Measurements from ENCODE around the gene BMPR2.

DNA sequence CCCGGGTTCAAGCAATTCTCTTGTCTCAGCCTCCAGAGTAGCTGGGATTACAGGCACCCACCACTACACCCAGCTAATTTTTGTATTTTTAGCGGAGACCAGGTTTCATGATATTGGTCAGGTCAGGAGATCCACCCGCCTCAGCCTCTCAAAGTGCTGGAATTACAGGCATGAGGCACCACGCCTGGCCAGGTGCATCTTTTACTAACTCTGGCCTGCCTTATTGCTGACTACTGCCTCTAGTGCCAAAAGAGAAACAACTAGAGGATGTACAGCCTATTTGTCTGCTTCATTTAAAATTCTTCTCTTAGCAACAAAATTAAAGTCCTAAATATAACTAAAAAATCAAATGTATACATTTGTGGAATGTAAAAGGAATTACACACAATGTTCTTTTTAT lies 115.4 kb downstream of the BMPR2 start:
- TF ChIP-seq EZH2phosphoT487 (IDR thresholded peaks at IDR 0.05; ENCODE audit: borderline replicate concordance, low read depth) (no peak), RFX5 (IDR thresholded peaks at IDR 0.05; ENCODE audit: low read length) (no peak), CTCF (IDR thresholded peaks at IDR 0.05) (no peak; the same call in 1 of the 2 replicates), NFIC (IDR thresholded peaks at IDR 0.05; ENCODE audit: borderline replicate concordance) (no peak), EP300 (IDR thresholded peaks at IDR 0.05; ENCODE audit: borderline replicate concordance in 1 of 2, low read depth in 1 of 2, low read length in 1 of 2) (no peak), POLR2AphosphoS5 (IDR thresholded peaks at IDR 0.05; ENCODE audit: low read depth, low read length) (no peak), FOXJ3 (CRISPR knock-in tag; IDR thresholded peaks at IDR 0.05) (no peak), JUND (IDR thresholded peaks at IDR 0.05) (no peak)
- TF ChIP-seq, protein P1, sequence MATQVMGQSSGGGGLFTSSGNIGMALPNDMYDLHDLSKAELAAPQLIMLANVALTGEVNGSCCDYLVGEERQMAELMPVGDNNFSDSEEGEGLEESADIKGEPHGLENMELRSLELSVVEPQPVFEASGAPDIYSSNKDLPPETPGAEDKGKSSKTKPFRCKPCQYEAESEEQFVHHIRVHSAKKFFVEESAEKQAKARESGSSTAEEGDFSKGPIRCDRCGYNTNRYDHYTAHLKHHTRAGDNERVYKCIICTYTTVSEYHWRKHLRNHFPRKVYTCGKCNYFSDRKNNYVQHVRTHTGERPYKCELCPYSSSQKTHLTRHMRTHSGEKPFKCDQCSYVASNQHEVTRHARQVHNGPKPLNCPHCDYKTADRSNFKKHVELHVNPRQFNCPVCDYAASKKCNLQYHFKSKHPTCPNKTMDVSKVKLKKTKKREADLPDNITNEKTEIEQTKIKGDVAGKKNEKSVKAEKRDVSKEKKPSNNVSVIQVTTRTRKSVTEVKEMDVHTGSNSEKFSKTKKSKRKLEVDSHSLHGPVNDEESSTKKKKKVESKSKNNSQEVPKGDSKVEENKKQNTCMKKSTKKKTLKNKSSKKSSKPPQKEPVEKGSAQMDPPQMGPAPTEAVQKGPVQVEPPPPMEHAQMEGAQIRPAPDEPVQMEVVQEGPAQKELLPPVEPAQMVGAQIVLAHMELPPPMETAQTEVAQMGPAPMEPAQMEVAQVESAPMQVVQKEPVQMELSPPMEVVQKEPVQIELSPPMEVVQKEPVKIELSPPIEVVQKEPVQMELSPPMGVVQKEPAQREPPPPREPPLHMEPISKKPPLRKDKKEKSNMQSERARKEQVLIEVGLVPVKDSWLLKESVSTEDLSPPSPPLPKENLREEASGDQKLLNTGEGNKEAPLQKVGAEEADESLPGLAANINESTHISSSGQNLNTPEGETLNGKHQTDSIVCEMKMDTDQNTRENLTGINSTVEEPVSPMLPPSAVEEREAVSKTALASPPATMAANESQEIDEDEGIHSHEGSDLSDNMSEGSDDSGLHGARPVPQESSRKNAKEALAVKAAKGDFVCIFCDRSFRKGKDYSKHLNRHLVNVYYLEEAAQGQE (IDR thresholded peaks at IDR 0.05; ENCODE audit: low read depth, low read length): no peak
